ENCODE data around the gene PTPN21.

DNA sequence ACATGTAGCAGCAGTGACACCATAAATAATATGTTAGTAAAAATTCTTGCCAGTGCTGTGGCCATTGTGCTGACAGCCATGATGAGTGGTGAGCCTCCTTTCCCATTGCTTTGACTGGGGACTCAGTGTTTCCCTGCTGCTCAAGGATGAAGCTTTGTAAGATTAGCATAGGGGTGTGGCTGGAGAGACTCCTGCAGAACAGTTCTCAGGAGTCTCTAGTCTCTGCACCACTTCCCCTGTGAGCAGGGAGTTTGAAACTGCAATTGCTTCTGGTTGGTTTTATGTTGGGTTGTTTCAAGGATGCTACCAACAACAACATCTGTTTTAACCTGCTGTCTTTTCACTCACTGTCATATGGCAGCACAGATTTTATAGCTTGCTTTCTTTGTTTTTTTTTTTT lies 49.4 kb upstream of the PTPN21 start:
- TF ChIP-seq, protein P1, sequence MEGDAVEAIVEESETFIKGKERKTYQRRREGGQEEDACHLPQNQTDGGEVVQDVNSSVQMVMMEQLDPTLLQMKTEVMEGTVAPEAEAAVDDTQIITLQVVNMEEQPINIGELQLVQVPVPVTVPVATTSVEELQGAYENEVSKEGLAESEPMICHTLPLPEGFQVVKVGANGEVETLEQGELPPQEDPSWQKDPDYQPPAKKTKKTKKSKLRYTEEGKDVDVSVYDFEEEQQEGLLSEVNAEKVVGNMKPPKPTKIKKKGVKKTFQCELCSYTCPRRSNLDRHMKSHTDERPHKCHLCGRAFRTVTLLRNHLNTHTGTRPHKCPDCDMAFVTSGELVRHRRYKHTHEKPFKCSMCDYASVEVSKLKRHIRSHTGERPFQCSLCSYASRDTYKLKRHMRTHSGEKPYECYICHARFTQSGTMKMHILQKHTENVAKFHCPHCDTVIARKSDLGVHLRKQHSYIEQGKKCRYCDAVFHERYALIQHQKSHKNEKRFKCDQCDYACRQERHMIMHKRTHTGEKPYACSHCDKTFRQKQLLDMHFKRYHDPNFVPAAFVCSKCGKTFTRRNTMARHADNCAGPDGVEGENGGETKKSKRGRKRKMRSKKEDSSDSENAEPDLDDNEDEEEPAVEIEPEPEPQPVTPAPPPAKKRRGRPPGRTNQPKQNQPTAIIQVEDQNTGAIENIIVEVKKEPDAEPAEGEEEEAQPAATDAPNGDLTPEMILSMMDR (IDR thresholded peaks at IDR 0.05; ENCODE audit: extremely low read depth in 1 of 2, insufficient read depth in 1 of 2, low read depth in 1 of 2, low read length in 2 of 2): no peak
- TF ChIP-seq POLR2A (IDR thresholded peaks at IDR 0.05; ENCODE audit: low read depth, low read length): no peak
- no peak for TF ChIP-seq EZH2 (IDR thresholded peaks at IDR 0.05; ENCODE audit: borderline replicate concordance, low read depth, low read length, severe bottlenecking)
- no peak for TF ChIP-seq JUN (IDR thresholded peaks at IDR 0.05; ENCODE audit: borderline replicate concordance, insufficient read depth, insufficient read length, low read depth)
- no peak for TF ChIP-seq MYC (IDR thresholded peaks at IDR 0.05; ENCODE audit: low read depth, low read length)
- TF ChIP-seq, protein P2, sequence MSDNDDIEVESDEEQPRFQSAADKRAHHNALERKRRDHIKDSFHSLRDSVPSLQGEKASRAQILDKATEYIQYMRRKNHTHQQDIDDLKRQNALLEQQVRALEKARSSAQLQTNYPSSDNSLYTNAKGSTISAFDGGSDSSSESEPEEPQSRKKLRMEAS (IDR thresholded peaks at IDR 0.05; ENCODE audit: insufficient read depth, insufficient read length): no peak

All from endothelial cell of umbilical vein (primary cell).